Measurements from ENCODE around the gene SIAH2.
"Not testable (repeated sequence)": the region's sequence is repeated elsewhere in the genome, so short reads cannot be mapped to it uniquely, and the experiment has no call there.

SIAH2 gene, protein sequence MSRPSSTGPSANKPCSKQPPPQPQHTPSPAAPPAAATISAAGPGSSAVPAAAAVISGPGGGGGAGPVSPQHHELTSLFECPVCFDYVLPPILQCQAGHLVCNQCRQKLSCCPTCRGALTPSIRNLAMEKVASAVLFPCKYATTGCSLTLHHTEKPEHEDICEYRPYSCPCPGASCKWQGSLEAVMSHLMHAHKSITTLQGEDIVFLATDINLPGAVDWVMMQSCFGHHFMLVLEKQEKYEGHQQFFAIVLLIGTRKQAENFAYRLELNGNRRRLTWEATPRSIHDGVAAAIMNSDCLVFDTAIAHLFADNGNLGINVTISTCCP

DNA sequence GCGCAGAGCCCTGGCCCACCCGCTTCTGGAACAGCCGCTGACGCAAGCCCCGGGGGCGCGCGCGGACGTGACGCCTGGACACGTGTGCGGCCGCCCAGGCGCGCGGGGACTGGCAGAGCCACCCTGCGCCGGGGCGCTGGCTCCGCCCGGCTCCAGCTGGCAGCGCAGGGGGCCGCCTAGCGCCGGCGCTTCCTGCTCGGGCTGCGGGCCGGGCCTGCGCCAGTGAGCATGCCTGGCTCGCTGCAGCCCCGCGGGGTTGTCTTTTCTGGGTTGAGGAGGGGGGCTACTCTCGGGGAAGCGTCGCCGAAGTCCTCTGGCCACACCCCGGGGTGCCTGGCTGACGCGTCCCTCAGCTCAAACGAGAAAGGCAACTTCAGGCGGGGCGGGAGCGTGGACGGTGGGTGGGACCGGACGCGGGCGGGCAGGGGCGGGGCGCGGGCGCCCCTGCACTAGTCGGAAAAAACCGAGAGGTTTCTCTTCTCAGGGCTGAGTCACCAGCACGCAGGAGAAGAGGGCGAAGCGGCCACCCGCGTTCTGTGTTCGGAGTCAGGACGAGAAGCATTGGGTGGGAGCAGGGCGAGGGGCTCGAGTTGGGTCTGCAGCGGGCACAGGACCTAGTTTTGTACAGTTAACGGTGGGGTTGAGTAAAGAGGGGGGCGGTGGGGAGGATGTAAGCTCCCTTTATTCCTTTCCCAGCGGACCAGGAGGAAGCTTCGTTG lies at the start of gene SIAH2:
TSS of gene SIAH2 (minus strand) at position 48 of the 719 bp plus-strand sequence. CDS start 320 bp downstream, outside the sequence.
- peak; percentile 92 to 96 for DNase-seq

DNA sequence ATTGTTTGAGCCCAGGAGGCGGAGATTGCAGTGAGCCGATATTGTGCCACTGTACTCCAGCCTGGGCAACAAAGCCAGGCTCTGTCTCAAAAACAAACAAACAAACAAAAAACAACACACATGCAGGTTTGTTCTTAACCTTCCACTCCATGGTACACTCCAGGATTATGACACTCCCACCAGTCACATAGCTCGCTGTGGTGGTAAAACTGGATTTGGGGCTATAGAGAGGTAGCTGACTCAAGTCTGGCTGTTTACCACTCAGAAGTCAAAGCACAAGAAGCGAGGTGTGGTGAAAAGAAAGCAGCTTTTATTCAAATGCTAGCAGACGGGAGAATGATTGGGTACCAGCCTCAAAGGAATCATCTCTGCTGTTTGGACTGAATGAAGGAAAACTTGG lies 49.0 kb upstream of the SIAH2 start:
- DNase-seq: no peak

DNA sequence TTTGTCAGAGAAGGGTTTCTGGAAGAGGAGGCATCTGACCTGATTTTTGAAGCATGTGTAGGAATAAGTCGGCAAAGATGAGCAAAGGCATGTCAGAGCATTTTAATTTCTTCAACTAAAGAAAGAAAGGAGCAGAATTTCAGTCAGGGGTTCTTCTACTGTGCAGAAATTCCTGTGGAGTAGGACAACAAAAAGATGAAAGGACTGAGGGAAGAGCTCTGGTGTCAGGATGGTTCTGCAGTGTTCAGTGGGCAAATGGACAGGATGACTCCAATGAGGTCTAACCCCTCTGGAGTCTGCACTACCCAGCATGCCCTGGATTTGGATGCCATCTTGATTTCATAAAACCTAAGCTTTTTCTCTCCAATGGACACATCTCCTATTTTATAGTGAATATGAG lies 47.7 kb upstream of the SIAH2 start:
- DNase-seq: no peak

DNA sequence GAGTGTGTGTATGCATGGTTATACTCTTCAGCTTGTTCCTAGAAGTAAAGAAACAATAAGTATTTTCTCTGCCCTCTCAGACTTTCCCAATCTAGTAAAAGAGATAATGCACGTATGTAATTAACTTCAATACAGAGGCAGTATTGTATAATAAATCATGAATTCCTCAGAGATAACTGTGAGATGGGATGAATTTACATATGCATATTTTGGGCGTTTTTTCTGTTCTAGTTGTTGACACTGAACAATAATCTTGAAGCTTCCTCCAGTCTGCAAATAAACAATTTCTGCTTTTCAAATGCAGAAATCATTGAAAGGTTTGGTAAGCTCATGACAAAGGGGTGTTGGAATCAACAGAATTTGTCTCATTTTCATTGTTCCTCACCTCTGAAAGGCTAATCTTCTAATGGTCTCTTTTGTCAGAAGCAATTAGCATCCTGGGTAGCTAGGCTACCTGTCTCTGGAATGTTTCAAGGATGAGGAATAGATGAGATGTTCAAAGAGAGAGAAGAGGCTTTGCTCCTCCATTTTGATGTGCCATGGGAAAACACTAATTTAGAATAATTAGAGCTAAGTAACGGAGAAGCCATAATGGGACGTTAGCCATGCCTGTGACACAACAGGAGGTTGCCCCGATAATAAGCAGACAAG lies 43.3 kb upstream of the SIAH2 start:
- no peak for DNase-seq

DNA sequence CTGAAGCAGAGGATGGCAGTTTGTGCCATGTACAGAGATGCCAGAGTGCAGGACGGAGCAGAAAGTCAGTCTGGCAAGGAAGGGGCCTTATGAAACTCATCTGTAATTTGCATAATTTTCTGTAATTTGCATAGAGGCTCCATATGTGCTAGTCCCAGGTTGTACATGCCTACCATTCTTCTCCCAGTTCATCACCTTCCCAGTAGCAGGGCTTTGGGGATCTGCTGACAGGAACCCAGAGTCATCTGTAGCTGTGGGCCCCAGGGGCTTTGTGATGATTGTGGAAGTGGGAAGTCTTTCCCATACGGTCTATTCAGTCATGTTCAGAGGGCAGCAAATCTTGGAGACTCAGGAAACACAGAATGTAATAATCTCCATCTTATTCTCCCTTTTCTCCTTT lies 42.4 kb upstream of the SIAH2 start:
- no peak for DNase-seq

DNA sequence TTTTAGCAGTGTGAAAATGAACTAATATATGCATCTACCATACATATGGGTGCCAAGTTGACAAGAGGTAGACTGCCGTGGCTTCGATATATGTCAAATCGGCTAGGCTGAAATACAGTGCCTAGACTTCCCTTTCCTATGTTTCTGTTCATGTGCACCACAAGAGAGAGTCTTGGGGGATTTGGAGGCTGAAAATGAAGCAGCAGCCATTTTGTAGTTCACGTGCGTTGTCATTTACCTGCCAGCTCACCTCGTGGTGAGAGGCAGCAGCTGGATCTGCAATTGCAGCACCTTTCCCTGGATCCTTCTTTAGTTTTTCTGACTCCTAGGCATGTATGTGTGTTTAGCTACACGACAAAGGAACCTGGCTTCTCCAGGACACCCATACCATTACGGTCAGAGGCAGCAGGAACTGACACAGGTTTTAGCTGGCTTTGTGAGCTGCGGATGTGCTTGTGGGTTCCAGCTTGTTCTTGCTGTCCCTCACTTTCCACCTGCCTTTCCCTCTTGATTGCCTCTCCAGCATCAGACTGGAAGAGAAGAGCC lies 40.5 kb upstream of the SIAH2 start:
- DNase-seq: no peak

DNA sequence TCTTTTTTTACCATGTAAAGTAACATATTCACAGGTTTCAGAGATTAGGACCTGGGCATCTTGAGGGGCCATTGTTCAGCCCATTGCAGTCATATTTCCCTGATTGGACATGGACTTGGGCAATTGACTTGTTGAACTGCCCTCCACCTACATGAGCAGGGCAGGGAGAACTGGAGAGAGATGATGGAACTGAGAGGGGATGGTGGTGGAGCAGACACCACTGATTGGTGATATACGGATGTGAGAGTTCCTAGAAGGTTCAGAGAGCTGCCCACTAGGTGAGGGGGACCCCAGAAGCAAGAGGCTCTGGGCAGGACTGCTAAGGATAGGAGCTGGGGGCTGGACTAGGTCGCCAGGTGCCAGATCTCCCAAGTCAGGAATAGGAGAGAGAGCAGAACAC lies 37.8 kb upstream of the SIAH2 start:
- no peak for DNase-seq

DNA sequence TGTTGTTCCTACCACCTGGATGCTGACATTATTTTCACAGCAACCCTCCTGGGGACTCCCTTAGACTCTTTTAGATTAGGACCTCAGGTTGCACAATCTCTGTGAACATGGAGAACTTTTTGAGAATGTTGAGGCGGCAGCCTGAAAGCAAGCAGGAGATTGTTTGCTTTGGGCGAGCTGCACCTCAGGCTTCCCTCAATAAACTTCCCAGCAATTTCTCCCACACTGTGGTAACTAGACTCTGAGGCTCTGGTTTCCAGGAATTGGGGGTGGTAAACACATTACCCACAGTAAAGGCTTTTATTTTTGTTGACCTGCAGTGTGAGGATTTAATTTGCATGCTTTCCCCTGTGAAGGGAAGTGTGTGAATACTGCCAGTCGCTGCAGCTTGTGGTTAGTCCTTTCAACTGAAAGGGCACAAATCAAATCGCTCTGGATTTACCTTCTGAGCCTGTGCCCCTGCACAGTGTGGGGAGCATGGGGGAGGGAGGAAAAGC lies 35.2 kb upstream of the SIAH2 start:
- no peak for DNase-seq

DNA sequence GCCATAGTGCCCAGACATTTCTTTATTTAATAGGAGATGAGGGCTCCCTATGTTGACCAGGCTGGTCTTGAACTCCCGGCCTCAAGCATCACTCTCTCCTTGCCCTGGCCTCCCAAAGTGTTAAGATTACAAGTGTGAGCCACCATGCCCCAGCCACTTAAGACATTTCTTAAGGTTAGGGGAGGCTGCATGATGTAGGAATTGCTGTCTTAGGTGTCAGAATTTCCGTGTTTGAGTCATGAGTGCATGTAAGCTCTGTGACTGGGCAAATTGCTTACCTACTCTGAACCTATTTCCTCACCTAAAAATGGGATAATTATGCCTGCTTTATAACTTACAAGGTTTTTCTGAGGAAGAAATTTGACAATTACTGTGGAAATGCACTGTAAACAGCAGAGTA lies 34.2 kb upstream of the SIAH2 start:
- DNase-seq: no peak

DNA sequence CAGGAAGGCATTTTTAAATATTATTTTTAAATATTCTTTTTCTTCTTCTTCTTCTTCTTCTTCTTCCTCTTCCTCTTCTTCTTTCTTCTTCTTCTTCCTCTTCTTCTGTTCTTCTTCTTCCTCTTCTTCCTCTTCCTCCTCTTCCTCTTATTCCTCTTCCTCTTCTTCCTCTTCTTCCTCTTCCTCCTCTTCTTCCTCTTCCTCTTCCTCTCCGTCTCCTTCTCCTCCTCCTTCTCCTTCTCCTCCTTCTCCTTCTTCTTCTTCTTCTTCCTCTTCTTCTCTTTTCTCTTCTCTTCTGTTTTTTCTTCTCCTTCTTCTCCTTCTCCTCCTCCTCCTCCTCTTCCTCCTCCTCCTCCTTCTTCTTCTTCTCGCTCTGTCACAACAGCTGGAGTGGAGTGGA lies 33.6 kb upstream of the SIAH2 start:
- not testable (repeated sequence) for DNase-seq

DNA sequence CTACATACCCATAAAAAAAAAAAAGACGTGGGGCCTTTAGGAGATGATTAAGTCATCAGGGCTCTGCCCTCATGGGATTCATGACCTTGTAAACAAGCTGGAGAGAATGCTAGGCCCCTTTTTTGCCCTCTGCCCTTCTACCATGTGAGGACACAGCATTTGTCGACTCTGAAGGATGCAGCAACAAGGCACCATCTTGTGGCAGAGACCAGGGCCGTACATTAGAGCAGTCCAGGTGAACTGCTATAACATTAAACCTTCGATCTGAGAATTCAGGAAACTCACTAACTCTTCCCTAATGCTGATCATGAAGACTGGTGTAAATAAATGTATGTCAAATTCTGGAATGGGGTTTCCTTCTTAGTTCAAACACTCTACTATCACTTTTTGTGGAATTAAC lies 30.7 kb upstream of the SIAH2 start:
- DNase-seq: no peak

DNA sequence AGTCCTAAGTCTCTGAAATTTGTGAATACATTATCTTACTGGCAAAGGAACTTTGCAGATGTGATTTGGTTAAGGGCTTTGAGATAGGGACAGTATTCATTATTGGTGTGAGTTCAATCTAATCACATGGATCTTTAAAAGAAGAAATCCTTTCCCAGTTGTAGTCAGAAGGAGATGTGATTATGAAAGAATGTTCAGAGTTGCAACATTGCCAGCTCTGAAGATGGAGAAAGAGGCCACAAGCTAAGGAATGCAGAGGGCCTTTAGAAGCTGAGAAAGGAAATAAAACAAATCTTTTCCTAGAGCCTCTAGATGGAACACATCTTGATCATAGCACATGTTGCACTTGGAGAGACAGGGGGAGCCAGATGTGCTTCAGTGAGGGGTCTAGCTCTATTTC lies 27.7 kb upstream of the SIAH2 start:
- DNase-seq: no peak

DNA sequence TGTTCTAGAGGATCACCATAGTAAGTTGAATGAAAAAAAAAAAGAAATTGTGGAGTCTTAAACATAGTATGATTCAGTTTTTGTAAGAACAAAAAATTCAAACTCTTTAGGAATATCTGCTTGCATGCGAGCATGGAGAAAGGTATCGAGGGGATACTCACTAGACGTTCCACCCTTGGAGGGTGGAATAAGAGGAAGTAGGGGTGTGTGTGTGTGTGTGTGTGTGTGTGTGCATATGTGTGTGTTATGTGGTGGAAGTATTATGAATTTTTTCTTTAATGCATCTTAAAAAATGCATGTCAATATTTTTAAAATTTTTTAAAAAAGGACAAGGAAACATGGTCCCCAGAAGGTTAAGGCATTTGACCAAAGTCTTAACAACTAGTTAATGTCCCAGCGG lies 26.5 kb upstream of the SIAH2 start:
- no peak for DNase-seq

DNA sequence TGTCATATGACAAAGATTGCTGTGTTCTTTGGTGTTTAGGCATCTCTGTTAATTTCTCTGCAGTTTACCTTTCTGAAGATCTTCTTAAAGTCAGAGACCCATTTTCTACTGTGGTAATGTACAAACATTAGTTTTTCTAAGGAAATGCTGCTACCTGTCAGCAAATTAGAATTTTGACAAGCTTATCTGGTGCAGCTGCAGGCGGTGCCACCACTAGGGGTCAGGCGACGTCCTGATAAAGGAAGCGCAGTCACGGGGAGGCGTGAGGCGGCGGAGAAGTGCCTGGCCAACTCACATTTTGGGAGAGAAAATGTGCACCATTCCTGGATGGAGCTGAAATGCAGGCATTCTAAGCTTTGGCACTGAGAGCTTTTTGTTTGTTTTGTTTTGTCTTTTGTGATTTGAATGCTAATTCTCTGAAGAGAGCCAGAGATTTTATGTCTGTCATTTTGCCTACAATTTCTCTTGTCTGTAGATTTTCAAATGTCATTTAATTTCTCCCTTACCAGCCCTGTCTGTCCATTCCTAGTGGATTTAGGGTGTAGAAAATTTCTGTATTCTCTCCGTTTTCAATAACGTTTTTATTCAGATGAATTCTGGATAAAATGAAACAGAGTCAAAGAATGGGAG lies 24.9 kb upstream of the SIAH2 start:
- DNase-seq: peak in 1 of 2 experiments; percentile 48

DNA sequence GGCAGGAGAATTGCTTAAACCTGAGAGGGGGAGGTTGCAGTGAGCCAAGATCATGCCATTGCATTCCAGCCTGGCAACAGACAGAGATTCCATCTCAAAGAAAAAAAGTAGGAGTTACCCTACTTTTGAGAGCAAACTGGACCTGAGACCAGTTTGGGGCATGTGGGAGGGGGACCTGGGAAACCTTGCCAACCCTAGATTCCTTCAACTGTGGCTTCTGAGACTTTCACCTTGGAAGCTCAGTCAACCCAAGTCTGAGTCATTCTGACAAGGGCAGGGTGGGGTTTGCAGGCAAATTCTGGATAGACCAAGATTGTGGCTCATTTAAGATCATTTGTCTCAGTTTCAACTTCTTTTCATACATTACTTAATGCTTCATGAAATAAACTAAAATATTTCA lies 23.8 kb upstream of the SIAH2 start:
- DNase-seq: no peak

DNA sequence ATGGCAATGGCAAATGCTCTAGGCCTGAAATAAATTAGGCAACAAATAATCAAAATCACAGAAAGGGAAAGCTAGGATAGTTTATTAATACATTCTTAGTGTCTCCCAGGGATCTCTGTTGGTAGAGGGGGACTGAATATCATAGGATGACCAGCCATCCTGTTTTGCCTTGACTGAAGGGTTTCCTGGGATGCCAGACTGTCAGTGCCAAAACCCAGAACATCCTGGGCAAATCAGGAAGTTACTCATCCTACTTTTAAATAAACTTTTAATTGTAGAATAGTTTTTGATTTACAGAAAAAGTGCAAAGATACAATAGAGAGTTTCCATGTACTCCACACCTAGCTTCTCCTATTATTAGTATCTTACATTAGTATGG lies 21.8 kb upstream of the SIAH2 start:
- no peak for DNase-seq

DNA sequence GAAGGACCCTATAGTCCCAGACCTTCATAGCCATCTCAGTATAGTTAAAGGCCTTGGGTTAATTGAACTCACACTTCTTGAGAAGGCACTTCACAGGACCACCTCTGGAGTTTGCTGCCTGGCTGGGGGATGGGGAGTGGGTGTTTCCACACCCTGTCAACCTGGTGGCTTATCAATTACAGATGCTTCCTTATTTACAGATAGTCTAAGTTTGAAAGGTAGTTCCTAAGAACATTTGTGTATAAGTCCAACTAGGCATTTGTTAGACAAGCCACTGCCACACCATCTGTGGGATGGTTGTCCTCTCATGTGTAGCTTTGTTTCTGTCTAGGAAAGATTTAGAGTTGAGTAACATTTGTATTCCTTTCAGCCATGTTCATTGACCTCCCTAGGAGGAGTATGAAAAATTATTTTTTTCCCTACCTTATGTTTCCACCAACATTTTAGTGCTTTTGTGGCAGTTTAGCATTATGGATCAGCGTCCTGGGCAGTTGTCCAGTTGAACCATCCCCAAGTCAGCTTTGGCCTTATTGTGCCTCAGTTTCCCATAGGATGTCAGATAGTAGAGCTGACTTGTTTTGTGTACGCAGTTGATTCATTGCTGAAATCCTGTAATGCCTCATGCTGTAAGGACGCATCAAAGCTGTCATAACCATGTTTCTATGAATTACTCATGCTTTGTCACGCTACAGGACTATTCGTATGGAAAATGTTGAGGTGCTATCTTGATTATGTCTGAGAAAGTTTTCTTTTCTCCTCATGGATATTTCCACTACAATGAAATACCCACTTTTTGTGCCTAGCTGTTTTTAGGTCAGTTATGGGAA lies 21.2 kb upstream of the SIAH2 start:
- no peak for DNase-seq

DNA sequence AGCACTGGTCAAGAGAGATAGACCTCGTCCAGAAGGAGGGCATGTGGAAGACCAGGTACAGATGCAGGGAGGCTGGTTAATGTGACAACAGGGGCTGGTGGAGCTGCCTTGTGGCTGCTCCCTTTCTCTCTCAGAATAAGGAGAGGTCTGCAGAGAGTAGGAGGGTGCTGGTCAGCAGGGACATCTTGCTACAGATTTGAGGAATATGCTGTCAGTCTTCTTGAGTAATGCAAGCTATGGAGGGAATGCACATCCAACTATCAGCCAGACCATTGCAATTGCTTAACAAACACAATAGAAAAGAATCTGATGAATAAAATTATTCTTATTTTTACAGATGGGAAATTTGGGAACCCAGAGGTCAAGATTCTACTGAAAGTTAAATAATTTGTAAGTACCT lies 20.3 kb upstream of the SIAH2 start:
- no peak for DNase-seq

DNA sequence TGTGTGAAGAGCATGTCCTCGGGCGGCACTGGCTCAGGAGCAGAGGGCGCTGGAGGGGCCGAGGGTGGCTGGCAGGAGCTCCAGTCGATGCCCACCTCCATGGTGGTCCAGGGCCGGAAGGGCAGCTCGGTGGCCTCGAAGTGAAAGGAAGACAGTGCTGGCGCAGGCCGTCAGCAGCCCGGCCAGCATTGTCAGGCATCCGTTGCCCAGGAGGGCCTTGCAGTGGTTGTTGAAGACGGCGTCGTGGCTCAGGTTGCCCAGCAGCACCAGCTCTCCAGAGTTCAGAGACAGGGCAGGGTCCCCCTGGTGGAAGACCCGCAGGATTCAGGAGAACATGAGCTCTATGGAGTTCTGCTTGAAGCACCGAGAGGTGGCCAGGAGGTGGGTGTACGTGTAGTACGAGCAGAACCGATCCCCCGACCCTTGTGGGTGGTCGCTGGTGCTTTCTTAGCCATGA lies 16.5 kb upstream of the SIAH2 start:
- no peak for DNase-seq

DNA sequence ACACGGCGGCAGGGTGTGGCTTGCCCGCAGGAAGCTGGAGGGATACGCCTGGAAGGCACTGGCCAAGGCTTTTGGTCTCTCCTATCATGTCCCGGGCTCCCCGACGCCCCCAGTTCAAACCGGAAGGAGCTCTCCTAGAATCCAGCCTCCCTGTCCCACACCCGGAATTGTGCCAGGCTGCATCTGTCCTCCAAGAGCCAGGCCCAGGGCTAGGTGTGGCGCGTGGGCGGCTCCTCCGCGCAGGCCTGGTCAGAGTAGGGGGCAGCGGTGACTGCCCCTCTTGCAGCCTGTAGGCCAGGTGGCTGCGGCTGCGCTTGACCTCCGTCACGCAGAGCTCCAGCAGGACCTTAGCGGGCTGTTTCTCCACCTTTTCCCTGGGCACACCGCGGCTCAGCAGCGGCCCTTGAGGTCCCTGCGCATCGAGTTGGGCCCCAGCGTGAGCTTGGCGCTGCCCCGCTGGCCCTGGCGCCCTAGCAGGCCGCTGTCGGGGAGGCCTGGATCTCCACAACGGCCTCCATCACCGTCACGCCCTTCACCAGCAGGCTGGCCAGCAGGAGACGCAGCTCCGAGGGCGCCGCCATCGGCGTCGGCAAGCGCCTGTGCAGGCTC lies 15.9 kb upstream of the SIAH2 start:
- no peak for DNase-seq

DNA sequence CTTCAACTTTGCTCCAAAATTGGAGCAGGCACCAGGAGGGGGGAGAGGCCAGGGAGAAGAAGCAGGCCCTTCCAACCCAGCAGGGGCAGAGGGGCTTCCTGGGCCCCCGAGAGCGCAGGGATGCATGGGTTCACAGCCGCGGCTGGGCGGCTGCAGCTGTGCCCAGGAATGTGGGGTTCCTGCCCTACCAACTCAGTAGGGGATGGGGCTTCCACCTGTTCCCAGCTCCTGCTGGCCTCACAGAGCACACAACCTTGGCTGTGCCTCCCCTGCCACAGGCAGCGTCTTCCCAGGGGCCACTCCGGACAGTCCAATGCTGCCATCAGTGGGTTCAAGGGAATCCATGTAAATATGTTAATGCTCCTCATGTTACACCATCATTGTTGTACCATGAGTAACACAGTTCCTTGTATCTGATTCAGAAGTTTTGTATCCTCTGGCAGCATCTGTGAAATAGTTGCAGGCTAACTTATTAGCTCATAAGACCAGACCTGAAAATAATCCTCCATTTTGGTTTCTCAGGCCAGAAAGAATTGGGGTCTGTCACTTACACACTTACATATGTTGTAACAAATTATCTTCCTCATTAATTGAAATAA lies 12.1 kb upstream of the SIAH2 start:
- DNase-seq: no peak

Data from SW 1271 (cell line).